Duodenal mucosa (tissue), 2 donors: ENCODE data around the gene CPXM2.

Experiments
- H3K27ac ChIP-seq: one replicate; pipeline ENCODE4 v1.7.0; 2013; ENCODE audit warnings: low read depth, low read length
- H3K27me3 ChIP-seq, 2 donors: one replicate each; pipeline ENCODE4 v1.7.0; 2013; ENCODE audit warnings: low read length in 2 of 2, control low read depth in 1 of 2; ENCODE audit not compliant: insufficient read depth in 2 of 2, control insufficient read depth in 1 of 2
- H3K36me3 ChIP-seq, 2 donors: one replicate each; pipeline ENCODE4 v1.7.0; 2013; ENCODE audit warnings: low read length in 2 of 2, control low read depth in 1 of 2; ENCODE audit not compliant: insufficient read depth in 2 of 2, control insufficient read depth in 1 of 2
- H3K4me1 ChIP-seq, 2 donors: one replicate each; pipeline ENCODE4 v1.7.0; 2013; ENCODE audit warnings: low read length in 2 of 2, control low read depth in 1 of 2; ENCODE audit not compliant: insufficient read depth in 2 of 2, control insufficient read depth in 1 of 2
- H3K4me3 ChIP-seq, 2 donors: one replicate each; pipeline ENCODE4 v1.7.0; 2013; ENCODE audit warnings: low read length in 2 of 2, low read depth in 1 of 2
- H3K9ac ChIP-seq, 2 donors: one replicate each; pipeline ENCODE4 v1.7.0; 2013; ENCODE audit warnings: low read length in 2 of 2, low read depth in 1 of 2
- H3K9me3 ChIP-seq, 2 donors: one replicate each; pipeline ENCODE4 v1.7.0; 2013; ENCODE audit warnings: low read length in 2 of 2, control low read depth in 1 of 2; ENCODE audit not compliant: control insufficient read depth in 1 of 2

CPXM2 gene

DNA sequence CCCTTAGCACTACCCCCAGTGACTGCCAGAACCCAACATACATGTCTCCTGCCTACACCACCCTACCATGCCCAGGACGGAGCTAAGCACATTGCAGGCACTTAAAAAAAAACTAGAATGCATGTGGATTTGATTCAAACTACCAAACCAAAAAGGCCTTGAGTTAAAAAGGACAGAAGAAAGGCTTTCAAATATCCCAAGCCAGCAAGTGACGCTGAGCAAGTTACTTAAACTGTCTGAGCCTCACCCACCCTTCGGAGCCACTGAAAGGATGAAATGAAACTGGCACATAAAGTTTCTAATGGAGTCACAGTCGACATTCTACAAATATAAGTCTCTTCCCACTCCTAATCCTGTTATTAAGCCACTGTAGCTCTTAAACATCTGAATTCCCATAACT is 1.8 kb downstream of the CPXM2 start:
- no peak overlapping the region for H3K4me3 ChIP-seq
- H3K4me1 ChIP-seq, result peaks cover 0 to 6% of the 10 kb centered on the region in 2 donors
- H3K36me3 ChIP-seq, result no peaks in the 10 kb centered on the region
- H3K9me3 ChIP-seq, result no peaks in the 10 kb centered on the region
- no peak overlapping the region for H3K27ac ChIP-seq
- H3K27me3 ChIP-seq, result peaks cover 0 to 12% of the 10 kb centered on the region in 2 donors
- H3K9ac ChIP-seq, result no peak overlapping the region

- Histone ChIP-seq H3K36me3 (no peaks in the 10 kb centered on the region), H3K9me3 (no peaks in the 10 kb centered on the region), H3K9ac (no peak overlapping the region), H3K27ac (no peak overlapping the region), H3K27me3 (peaks cover 0 to 12% of the 10 kb centered on the region in 2 donors), H3K4me1 (peaks cover 0 to 6% of the 10 kb centered on the region in 2 donors), H3K4me3 (no peak overlapping the region)
Measured at GRCh38 chr10:123888751-123889150, 2.9 kb downstream of the CPXM2 start.

GRCh38 chr10:123888256-123888655 is 3.4 kb downstream of the CPXM2 start:
- peaks cover under 1 to 12% of the 10 kb centered on the region in 2 donors for H3K27me3 ChIP-seq
- H3K9ac ChIP-seq, result no peak overlapping the region
- peaks cover 0 to 6% of the 10 kb centered on the region in 2 donors for H3K4me1 ChIP-seq
- H3K4me3 ChIP-seq, result no peak overlapping the region
- no peak overlapping the region for H3K27ac ChIP-seq
- no peaks in the 10 kb centered on the region for H3K9me3 ChIP-seq
- no peaks in the 10 kb centered on the region for H3K36me3 ChIP-seq

- no peak overlapping the region for H3K27ac ChIP-seq
Measured at GRCh38 chr10:123886292-123886691, 5.3 kb downstream of the CPXM2 start.

GRCh38 chr10:123885406-123886170 is 6.0 kb downstream of the CPXM2 start:
- Histone ChIP-seq H3K27me3 (peaks cover 2 to 5% of the 10 kb centered on the region in 2 donors), H3K9ac (no peak overlapping the region), H3K4me1 (peaks cover 0 to 6% of the 10 kb centered on the region in 2 donors), H3K9me3 (no peaks in the 10 kb centered on the region), H3K36me3 (no peaks in the 10 kb centered on the region), H3K27ac (no peak overlapping the region), H3K4me3 (no peak overlapping the region)

More at GRCh38 chr10:123886292-123886691, 5.3 kb downstream of the CPXM2 start:
- Histone ChIP-seq H3K9me3 (no peaks in the 10 kb centered on the region), H3K4me1 (peaks cover 0 to 6% of the 10 kb centered on the region in 2 donors), H3K9ac (no peak overlapping the region), H3K36me3 (no peaks in the 10 kb centered on the region), H3K27me3 (peaks cover 2 to 12% of the 10 kb centered on the region in 2 donors), H3K4me3 (no peak overlapping the region)

GRCh38 chr10:123884907-123885381 is 6.7 kb downstream of the CPXM2 start:
- Histone ChIP-seq H3K4me1 (peaks cover 0 to 6% of the 10 kb centered on the region in 2 donors), H3K9me3 (no peaks in the 10 kb centered on the region), H3K9ac (no peak overlapping the region), H3K27ac (no peak overlapping the region), H3K36me3 (no peaks in the 10 kb centered on the region), H3K27me3 (peaks cover 0 to 2% of the 10 kb centered on the region in 2 donors), H3K4me3 (no peak overlapping the region)

DNA sequence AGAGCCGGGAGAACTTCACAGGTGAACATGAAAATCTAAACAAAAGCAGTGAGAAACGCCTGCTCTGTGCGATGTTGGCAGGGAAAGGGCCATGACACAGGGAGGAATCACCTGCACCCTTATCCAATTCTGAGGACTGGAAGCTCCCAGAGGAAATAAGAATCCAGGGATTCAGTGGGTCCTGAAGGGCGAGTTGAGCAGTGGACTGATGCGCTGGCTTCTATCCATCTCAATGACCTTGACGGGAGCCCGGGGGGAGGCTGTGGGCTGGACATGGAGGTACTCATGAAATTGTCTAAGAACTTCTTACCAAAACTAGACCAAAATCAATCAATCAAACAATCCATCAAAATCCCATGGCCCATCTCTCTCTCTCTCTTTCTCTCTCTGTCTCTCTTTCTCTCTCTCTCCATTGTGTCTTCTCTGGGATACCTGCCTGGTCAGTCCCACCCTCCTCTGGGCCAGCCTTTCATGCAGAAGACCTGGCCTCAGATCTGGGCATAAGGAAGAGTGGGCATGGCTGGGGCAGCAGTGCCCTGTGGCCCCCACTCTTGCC is 7.2 kb downstream of the CPXM2 start:
- H3K27me3 ChIP-seq, result peaks cover 0 to 2% of the 10 kb centered on the region in 2 donors
- peaks cover 0 to 10% of the 10 kb centered on the region in 2 donors for H3K4me1 ChIP-seq
- H3K36me3 ChIP-seq, result no peaks in the 10 kb centered on the region
- H3K9ac ChIP-seq, result no peak overlapping the region
- H3K27ac ChIP-seq, result no peak overlapping the region
- no peaks in the 10 kb centered on the region for H3K9me3 ChIP-seq
- no peak overlapping the region for H3K4me3 ChIP-seq

DNA sequence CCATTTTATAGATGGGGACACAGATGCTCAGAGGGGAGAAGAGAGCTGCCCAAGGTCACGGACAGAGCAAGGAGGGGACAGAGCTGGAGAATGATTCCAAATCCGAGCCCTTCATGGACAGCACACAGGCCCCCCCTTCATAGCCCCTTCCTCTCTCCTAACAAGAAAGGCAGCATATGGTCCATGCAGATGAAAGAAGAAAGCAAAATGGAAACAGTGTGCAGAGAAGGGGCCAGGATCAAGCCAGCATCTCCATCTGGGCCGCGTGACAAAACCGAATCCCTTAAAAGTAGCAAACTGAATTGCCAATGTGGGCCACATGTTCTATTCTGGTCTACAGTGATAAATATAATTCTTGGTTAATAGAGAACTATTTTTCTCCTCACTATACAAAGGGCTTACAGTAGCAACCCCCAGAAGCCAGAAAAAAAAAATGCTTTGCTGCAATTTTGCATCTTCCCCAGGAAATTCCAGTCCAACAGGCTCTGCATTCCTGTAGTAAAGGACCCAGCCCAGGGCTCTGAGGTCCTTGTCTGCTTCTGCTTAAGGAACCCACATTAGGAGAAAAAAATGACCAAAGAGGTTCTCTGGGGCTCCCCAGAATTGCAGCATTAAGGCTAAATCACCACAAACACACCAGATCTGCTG is 7.8 kb downstream of the CPXM2 start:
- Histone ChIP-seq H3K4me3 (no peak overlapping the region), H3K9ac (no peak overlapping the region), H3K4me1 (peaks cover 3 to 14% of the 10 kb centered on the region in 2 donors), H3K9me3 (no peaks in the 10 kb centered on the region), H3K27me3 (peaks cover 0 to 2% of the 10 kb centered on the region in 2 donors), H3K27ac (no peak overlapping the region), H3K36me3 (no peaks in the 10 kb centered on the region)

DNA sequence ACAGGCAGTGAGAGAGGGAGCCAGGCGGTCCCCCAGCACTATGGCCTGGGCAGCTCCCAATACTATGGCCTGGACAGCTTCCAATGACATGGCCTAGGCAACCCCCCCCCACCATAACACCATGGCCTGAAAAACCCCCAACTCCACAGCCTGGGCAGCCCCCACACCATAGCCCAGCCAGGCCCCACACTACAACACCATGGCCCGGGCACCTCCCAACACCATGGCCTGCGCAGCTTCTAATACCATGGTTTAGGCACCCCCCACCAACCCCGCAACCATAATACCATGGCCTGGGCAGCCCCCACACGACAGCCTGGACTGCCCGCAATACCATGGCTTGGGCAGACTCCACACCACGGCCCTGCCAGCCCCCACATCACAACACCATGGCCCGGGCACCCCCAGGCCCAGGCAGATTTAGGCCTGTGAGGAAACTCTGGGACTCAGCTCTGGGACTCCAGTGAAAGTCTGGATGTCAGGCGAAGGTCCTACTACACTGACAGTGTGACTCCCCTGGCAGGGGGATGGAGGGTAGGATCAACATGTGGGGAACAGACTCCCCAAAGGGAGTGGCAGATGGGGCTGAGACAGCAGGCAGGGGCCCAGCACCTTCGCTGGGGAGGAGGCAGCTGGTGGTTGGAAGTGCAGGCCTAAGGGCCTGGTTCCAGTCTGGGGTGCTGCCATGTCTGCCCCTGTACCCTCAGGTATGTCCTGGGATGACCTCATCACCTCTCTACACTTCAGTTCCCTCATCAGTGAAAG is 8.7 kb downstream of the CPXM2 start:
- H3K4me3 ChIP-seq, result no peak overlapping the region
- H3K9me3 ChIP-seq, result no peaks in the 10 kb centered on the region
- H3K27me3 ChIP-seq, result peaks cover 0 to 2% of the 10 kb centered on the region in 2 donors
- H3K36me3 ChIP-seq, result no peaks in the 10 kb centered on the region
- H3K27ac ChIP-seq, result no peak overlapping the region
- peaks cover 7 to 15% of the 10 kb centered on the region in 2 donors for H3K4me1 ChIP-seq
- H3K9ac ChIP-seq, result no peak overlapping the region
